ENCODE measurements around the gene BORCS5.

DNA sequence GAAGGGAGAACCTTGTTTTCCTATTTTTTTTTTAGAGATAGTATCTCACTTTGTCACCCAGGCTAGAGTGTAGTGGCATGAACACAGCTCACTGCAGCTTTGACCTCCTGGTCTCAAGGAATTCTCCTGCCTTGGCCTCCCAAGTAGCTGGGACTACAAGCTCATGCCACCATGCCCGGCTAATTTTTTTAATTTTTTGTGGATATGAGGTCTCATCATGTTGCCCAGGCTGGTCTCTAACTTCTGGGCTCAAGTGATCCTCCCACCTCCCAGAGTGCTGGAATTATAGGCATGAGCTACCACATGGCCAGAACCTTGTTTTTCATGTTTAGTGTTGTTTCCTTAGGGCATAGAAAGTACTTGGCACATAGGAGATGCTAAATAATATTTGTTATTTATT lies 20.4 kb upstream of the BORCS5 start:
- TF ChIP-seq CTCF (IDR thresholded peaks at IDR 0.05) (no peak), POLR2A (IDR thresholded peaks at IDR 0.05) (no peak)

Measured in thyroid gland (tissue), 4 donors.